Sigmoid colon (tissue), 7 donors: ENCODE results near the gene CLEC2L. TPM values are rescaled to one million over a fixed set of nuclear protein-coding genes. Genes with fewer than 3 reads are reported as not detected.

Experiments used
- DNase-seq: peaks from one replicate; pipeline ENCODE4 v3.0.0-alpha.2; 2019
- H3K27ac ChIP-seq, 4 donors: fragments of 200-600 bp; sonication (generic); one replicate each; pipeline ENCODE4 v1.5.1; 2016 to 2019; ENCODE audit warnings: mild to moderate bottlenecking in 1 of 4
- H3K27me3 ChIP-seq, 3 donors: fragments of 200-600 bp; sonication (generic); one replicate each; pipeline ENCODE4 v1.5.1; 2019; ENCODE audit warnings: mild to moderate bottlenecking in 1 of 3
- H3K36me3 ChIP-seq, 4 donors: fragments of 200-600 bp; sonication (generic); one replicate each; pipeline ENCODE4 v1.5.1; 2016 to 2019
- H3K4me1 ChIP-seq, 4 donors: fragments of 200-600 bp; sonication (generic); one replicate each; pipeline ENCODE4 v1.5.1; 2017 to 2019
- H3K4me3 ChIP-seq, 4 donors: fragments of 200-600 bp; sonication (generic); one replicate each; pipeline ENCODE4 v1.5.1; 2017 to 2019; ENCODE audit warnings: mild to moderate bottlenecking in 2 of 4, moderate library complexity in 1 of 4
- H3K9me3 ChIP-seq, 4 donors: fragments of 200-600 bp in 3 of 4; sonication (generic) in 3 of 4; one replicate each; pipeline versions ENCODE4 v1.5.1 to v1.6.1; 2013 to 2019
- EP300 ChIP-seq, 4 donors: sonication (generic); formaldehyde crosslinking; IDR thresholded peaks; one replicate each; pipeline ENCODE4 v1.6.1; 2017; ENCODE audit warnings: antibody characterized with exemption in 4 of 4
- POLR2A ChIP-seq, 2 donors: fragments of 450-650 bp; IDR thresholded peaks; one replicate each; pipeline ENCODE4 v1.6.1; 2016; ENCODE audit warnings: antibody characterized with exemption in 2 of 2, mild to moderate bottlenecking in 2 of 2, moderate library complexity in 2 of 2
- POLR2AphosphoS5 ChIP-seq, 4 donors: sonication (generic); formaldehyde crosslinking; IDR thresholded peaks; one replicate each; pipeline ENCODE4 v1.6.1; 2017; ENCODE audit warnings: antibody characterized with exemption in 4 of 4
- WGBS, 2 donors: extraction: QIAGEN DNeasy Blood & Tissue Kit; methylation state at CpG; one replicate each; pipeline ENCODE4 v1.1.7; 2013; 5-methylcytosine and 5-hydroxymethylcytosine counted together
- intact Hi-C: fragments of 100-400 bp; cut with DNase I; formaldehyde crosslinking; loops from one replicate; pipeline ENCODE4 v1.15.1; 2023
- polyA plus RNA-seq, 3 donors: library from polyadenylated mRNA; stranded (reverse); fragments of 200-250 nt; gene quantifications; one replicate each; pipeline ENCODE4 v1.2.3, GENCODE V29; 2013
- total RNA-seq, 4 donors: library from RNA; depleted of rRNA; stranded (reverse); fragments of >200 nt; gene quantifications; one replicate each; pipeline ENCODE4 v1.1.0, GENCODE V29; 2016
- TF ChIP-seq, protein P1 (sequence below), 4 experiments: fragments of 450-650 bp in 3 of 4; fragments of 200-600 bp in 1 of 4; IDR thresholded peaks; one replicate each; pipeline ENCODE4 v1.5.1; 2016 to 2019; ENCODE audit warnings: antibody characterized with exemption in 4 of 4, mild to moderate bottlenecking in 3 of 4, moderate library complexity in 2 of 4
- donor health status: healthy with polysubstance abuse.
- donor health status: Bipolar disorder and iron deficiency.
- donor health status: healthy.

CLEC2L gene
- total and polyA plus RNA-seq, 7 donors: 0.38 to 10.0 TPM; not detected in 5

DNA sequence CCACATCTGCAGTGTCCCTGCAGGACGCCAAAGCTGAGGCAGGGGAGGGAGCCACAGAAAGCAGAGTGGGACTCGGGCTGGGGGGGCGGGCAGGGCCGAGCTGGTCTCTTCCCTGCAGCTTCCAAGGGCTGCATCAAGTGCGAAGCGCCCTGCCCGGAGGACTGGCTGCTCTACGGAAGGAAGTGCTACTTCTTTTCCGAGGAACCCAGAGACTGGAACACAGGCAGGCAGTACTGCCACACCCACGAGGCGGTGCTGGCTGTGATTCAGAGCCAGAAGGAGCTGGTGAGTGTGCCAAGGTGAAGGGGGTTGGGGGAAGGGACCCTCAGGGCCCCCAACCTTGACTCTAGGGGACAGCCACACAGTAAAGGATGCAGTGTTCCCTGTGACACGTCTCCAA is 16.7 kb downstream of the CLEC2L start:
- no peaks in the 10 kb centered on the region for H3K36me3 ChIP-seq
- no peak overlapping the region for H3K4me3 ChIP-seq
- no peak overlapping the region for H3K27ac ChIP-seq
- no peaks in the 10 kb centered on the region for H3K9me3 ChIP-seq
- TF ChIP-seq POLR2AphosphoS5 (IDR thresholded peaks at IDR 0.05) (no peak), POLR2A (IDR thresholded peaks at IDR 0.05) (no peak), EP300 (IDR thresholded peaks at IDR 0.05) (no peak)
- TF ChIP-seq, protein P1, sequence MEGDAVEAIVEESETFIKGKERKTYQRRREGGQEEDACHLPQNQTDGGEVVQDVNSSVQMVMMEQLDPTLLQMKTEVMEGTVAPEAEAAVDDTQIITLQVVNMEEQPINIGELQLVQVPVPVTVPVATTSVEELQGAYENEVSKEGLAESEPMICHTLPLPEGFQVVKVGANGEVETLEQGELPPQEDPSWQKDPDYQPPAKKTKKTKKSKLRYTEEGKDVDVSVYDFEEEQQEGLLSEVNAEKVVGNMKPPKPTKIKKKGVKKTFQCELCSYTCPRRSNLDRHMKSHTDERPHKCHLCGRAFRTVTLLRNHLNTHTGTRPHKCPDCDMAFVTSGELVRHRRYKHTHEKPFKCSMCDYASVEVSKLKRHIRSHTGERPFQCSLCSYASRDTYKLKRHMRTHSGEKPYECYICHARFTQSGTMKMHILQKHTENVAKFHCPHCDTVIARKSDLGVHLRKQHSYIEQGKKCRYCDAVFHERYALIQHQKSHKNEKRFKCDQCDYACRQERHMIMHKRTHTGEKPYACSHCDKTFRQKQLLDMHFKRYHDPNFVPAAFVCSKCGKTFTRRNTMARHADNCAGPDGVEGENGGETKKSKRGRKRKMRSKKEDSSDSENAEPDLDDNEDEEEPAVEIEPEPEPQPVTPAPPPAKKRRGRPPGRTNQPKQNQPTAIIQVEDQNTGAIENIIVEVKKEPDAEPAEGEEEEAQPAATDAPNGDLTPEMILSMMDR (IDR thresholded peaks at IDR 0.05): no peak
- DNase-seq: no peak
- no peaks in the 10 kb centered on the region for H3K27me3 ChIP-seq
- intact Hi-C loops: no loop called here
- 26 to 61% methylated on average over 12 of the region's 12 CpGs for WGBS, 2 donors
- H3K4me1 ChIP-seq: peaks cover 0 to 6% (median 0%) of the 10 kb centered on the region in 4 donors

DNA sequence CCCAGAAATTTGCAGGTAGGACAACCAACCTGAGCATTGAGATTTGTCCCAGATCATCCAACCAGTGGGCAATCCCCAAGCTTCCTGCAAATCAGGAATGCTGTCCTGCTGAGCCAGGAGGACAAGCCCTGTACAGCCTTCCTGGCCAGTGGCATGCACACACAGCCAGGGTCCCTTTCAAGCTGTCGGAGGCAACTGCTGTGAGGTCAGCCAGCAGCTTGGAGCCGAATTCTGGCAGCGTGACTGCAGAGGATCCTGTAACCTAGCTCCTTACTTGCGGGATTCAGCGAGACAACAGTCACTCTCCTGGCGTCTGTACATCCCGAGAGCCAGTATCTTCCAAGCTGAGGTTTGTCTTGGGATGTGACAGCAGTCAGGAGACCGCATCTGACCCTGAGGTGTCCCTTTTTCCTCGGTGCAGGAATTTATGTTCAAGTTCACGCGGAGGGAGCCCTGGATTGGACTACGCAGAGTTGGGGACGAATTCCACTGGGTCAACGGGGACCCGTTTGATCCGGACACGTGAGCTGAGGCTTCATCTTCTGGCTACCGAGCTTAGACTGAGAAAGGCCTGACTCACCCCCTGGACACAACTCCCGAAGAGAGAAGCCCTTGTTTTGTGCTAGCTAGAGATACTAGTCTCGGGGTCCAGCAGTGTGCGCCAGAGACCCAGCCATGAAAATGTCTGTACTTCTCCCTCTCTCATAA is 18.3 kb downstream of the CLEC2L start:
- Histone ChIP-seq H3K4me3 (no peak overlapping the region), H3K4me1 (peaks cover 0 to 6% (median 0%) of the 10 kb centered on the region in 4 donors), H3K27ac (no peak overlapping the region), H3K27me3 (no peaks in the 10 kb centered on the region), H3K36me3 (no peaks in the 10 kb centered on the region), H3K9me3 (no peaks in the 10 kb centered on the region)
- WGBS, 2 donors: 86 to 87% methylated on average over 21 of the region's 21 CpGs
- DNase-seq: no peak
- intact Hi-C loops: no loop called here
- TF ChIP-seq, protein P1 (IDR thresholded peaks at IDR 0.05): no peak
- TF ChIP-seq EP300 (IDR thresholded peaks at IDR 0.05) (no peak), POLR2A (IDR thresholded peaks at IDR 0.05) (no peak), POLR2AphosphoS5 (IDR thresholded peaks at IDR 0.05) (no peak)

DNA sequence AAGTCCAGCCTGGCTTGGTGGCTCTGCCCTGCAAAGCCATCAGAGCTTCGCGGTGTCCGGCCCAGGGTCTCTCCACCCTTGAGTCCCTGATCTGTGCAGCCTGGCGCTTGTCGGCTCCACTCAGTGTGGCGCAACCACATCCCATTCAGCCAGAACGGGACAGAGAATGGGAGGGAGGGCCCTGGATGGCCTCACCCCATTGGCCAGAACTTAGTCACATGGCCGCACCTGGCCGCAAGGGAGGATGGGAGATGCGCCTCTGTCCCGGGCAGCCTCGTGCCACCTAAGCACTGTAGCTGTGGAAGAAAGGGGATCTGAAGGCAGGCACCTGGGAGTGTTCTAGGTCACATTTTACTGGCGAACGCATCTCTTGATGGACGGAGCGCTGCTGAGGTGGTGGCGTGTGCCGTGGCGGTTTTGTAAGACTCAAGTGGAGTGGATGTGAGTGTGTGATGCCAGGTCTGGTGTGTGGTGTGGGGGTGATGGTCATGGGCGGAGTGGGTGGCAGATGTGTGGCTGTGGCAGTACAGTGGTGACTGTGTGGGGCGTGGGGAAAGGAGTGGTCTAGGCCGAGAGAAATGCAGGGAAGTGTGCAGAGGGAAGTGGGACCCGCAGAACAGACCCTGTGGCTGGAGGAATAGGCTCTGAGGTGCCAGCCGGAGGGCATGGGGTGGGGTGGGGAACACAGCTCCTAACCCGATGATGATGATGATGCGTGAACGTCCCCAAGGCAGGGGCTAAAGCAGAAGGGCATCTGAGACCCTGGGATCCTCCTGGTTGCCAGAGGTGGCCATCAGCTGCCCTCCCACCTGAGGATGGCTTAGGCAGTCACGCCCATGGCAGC is 19.0 kb downstream of the CLEC2L start:
- H3K4me3 ChIP-seq: no peak overlapping the region
- no peak for DNase-seq
- peaks cover 0 to 6% (median 0%) of the 10 kb centered on the region in 4 donors for H3K4me1 ChIP-seq
- WGBS, 2 donors: 91% methylated on average over 28 of the region's 28 CpGs
- H3K27ac ChIP-seq: no peak overlapping the region
- intact Hi-C loops: no loop called here
- H3K27me3 ChIP-seq: no peaks in the 10 kb centered on the region
- no peaks in the 10 kb centered on the region for H3K9me3 ChIP-seq
- no peaks in the 10 kb centered on the region for H3K36me3 ChIP-seq
- no peak for TF ChIP-seq POLR2A (IDR thresholded peaks at IDR 0.05)
- no peak for TF ChIP-seq EP300 (IDR thresholded peaks at IDR 0.05)
- TF ChIP-seq, protein P1 (IDR thresholded peaks at IDR 0.05): no peak
- TF ChIP-seq POLR2AphosphoS5 (IDR thresholded peaks at IDR 0.05): no peak

DNA sequence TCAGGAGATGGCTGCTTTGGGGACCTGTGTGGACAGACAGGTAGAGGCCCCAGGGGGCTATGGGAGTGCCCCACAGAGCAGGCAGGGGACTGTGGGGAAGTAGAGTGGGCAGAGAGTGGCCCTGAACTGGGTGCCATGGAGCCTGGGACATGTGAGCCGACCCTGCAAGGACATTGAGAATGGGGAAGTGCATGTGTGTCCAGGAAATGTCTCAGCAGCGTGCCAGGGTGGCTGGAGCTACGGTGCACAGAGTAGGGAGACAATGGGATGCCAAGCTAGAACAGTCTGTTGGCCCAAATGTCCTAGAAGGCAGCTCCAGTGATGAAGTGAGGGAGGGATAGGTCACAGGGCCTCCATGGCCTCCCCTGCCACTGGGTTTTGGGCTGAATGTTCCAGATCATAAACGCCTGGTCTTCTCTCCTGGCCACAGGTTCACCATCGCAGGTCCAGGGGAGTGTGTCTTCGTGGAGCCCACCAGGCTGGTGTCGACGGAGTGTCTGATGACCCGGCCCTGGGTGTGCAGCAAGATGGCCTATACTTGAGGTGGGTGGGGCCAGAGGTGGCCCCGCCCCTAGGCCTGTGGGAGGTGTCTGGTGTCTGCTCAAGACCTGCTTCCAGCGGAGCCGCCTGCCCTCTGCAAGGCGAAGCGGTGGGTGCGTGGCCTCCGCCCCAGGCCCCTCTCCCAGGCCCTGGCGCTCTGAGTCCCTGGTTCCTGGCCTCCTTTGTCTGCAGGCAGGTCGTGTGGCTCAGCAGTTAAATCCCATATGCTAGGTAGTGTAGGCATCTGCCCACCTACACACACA is 20.5 kb downstream of the CLEC2L start:
- intact Hi-C loops: no loop called here
- DNase-seq: no peak
- WGBS, 2 donors: 87% methylated on average over 18 of the region's 18 CpGs
- Histone ChIP-seq H3K9me3 (no peaks in the 10 kb centered on the region), H3K4me3 (no peak overlapping the region), H3K4me1 (peaks cover 0 to 3% (median 0%) of the 10 kb centered on the region in 4 donors), H3K27ac (no peak overlapping the region), H3K27me3 (no peaks in the 10 kb centered on the region), H3K36me3 (no peaks in the 10 kb centered on the region)
- TF ChIP-seq, protein P1 (IDR thresholded peaks at IDR 0.05): no peak
- TF ChIP-seq POLR2AphosphoS5 (IDR thresholded peaks at IDR 0.05) (no peak), EP300 (IDR thresholded peaks at IDR 0.05) (no peak), POLR2A (IDR thresholded peaks at IDR 0.05) (no peak)
